NCI-H345 (cell line): ENCODE measurements around the gene SLC43A3.
"Not testable (repeated sequence)": the region's sequence is repeated elsewhere in the genome, so short reads cannot be mapped to it uniquely, and the experiment has no call there.

Experiments
- DNase-seq: peaks from one replicate; lab custom pipeline; 2025; lab: John Stamatoyannopoulos, UW

SLC43A3 gene

DNA sequence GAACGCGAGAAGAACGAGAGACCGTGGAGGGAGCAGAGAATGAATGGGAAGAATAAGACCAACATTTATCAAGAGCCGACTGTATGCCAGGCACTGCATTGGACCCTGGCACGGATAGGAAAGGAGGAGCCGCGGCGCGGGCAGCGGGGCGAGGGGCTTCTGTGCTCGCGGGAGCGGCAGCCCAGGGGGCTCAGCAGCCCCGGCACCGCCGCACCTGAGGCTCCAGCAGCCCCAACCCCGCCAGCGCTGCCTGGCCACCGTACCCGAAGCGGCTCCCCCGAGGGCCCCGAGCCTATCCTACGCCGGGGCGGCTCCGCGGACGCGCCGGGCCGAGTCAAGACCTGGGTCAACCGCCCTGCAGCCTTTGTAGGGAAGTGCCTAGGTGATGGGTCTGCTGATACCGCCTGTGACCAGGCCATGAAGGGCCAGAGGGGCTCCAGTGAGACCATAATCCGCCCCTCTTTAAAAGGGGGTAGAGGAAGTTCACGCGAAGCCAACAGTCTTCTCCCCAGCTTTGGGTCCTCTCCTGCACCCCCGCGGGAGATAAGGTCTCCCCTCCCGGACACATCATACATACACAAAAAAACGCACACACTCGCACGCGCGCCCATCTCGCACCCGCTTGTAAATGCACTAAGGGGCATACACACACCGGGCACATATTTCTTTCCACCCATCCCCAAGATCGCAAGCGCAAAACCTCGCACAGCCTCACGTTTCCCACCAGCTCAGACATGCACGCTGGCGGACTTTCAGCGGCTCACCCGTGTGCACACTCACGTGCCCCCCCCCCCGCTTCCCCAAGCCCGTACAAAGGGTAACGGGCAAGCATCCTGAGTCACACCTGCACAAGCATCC lies 32.5 kb upstream of the SLC43A3 start:
- DNase-seq: no peak

DNA sequence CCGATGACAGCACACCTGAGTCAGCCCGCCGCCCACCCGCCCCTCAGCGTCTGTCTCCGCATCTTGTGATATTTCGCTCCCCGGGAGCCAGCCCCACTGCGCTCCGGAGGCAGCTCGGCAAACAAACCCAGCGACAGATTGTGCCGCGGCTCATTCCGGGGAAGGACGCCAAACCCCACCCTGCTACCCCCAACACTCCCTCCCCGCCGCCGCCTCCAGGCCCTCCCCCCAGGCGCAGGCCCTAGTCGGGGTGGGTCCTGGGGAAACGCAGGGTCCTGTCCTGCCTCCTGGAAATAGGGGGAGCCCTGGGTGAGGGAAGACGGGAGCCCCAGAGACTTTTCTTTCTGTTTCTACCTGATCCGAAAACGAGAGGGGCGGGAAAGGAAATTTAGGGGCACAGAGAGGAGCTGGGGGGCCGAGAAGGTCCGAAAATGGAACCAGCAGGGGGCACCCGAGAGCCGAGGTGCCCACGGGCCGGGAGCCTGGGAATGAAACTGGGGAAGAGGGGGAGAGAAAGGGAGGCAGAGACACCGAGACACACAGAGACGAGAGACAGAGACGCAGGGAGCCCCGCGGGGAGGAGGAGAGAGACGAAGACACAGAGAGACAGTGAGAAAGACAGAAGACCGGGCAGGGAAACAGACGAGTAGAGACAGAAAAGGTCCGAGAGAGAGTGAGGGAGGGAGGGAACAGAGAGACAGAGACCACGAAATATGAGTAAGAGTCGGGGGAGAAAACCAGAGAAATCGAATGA lies 31.7 kb upstream of the SLC43A3 start:
- DNase-seq: peak; percentile 48

DNA sequence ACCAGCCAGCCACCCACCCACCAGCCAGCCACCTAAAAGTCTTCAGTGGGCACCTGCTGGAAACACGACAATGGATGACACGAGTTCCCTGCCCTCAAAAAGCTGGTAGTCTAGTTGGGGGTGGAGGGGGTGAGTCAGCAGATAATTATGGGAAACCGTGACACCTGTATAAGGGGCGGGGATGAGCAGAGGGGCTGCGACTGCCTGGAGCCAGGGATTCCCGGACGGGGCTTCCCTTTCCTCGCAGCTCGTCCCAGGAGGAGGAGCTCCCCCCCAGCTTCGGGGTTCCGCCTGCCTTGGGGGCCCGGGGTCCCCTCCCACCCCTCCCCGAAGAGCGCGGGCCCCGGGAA lies 31.1 kb upstream of the SLC43A3 start:
- peak; percentile 28 for DNase-seq

DNA sequence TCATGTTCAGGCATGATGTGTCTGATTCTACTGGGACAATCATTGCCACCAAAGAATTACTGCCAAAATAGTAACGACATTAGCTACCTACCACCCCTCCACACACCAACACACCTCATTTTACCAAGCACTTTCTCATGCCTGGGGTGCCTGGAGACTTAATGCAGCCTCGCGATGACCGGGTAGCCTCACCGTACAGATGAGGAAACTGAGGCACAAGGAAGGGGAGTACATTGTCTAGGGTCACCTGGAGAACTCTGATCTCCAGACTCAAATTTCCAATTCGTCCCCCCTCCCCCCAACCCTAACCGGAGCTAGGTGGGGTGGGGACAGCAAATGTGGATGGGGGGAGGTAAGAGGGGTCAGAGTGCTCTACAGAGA lies 30.7 kb upstream of the SLC43A3 start:
- DNase-seq: no peak

DNA sequence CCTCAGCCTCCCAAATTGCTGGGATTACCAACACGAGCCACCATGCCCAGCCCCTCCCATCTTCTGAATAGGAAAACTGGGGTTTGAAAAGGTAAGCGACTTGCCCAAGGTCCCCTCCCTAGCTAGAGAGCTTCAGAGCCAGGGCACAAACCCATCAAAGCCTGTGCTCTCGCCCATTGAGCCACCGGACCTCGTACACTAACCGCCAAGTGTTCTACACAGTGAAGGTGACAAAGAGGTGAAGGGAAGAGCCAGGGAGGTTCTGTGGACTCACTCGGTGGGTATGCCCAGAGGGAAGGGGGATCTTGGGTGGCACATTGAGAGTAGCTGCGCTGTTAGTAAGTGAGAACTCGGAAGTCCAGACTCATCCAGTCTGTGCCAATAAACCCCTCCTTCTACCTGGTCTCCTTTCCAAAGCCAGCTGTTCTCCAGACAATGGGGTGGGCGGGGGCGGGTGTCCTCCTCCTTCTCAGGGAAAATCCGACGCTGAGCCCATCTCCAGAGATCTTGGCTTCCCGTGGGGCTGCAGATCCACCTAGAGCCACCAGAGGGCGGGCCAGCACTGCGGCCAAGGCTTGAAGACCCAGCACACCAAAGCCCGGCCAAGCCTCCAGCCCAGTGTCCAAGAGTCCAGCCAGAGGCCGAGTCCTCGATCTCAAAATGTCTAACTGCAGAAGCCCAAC lies 30.2 kb upstream of the SLC43A3 start:
- peak; percentile 76 for DNase-seq

DNA sequence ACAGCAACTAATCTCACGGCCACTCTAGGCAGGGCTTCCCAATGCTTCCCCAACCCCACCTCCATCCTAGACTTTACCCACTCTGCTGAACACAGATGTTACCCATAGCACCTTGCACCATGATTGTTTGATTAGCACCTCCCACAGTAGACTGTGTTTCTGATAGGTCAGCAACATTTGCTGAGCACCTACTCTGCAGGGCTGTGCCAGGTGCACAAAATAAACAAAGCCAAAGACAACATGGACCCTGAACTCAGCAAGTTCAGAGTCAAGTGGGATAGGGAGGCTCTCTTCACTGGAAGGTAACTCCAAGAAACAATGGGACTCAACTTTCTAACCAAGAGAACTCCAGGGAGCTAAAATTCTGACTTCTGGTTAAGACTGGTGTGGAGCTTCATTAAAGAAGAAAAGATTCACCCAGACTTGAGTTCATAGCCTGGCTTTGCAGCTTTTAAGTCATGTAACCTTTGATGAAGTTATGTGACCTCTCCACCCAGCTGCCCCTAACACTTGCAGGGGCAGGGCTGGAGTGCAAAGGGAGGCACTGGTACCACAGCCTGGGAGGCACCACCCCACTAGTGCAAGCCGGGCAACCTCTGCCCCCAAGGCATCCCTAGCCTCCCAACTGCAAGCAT lies 26.7 kb upstream of the SLC43A3 start:
- DNase-seq: no peak

DNA sequence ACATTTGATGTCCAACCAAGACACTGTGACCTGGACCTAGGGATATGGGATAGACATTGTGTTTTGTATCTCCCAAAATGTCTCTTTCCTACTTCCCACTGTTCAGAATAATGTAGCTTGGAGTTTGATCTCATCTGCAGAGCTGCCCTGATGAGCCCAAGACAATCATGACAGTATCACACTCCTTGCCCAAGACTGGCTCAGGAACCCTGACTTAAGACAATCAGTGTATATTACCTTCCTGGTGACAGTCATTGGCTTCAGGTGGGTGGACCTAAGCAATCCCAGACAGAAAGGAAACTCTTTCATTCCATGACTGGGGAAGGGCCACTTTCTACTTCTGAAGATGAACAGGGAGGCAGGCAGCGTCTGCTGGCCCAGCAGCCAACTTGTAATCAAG lies 19.1 kb upstream of the SLC43A3 start:
- no peak for DNase-seq

DNA sequence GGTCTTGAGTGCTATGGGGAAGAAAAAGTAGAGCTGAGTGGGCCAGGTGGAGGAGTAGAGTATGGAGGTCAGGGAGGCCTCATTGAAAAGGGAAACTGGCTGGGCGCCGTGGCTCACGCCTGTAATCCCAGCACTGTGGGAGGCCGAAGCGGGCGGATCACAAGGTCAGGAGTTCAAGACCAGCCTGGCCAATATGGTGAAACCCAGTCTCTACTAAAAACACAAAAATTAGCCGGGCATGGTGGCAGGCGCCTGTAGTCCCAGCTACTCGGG lies 18.1 kb upstream of the SLC43A3 start:
- not testable (repeated sequence) for DNase-seq

DNA sequence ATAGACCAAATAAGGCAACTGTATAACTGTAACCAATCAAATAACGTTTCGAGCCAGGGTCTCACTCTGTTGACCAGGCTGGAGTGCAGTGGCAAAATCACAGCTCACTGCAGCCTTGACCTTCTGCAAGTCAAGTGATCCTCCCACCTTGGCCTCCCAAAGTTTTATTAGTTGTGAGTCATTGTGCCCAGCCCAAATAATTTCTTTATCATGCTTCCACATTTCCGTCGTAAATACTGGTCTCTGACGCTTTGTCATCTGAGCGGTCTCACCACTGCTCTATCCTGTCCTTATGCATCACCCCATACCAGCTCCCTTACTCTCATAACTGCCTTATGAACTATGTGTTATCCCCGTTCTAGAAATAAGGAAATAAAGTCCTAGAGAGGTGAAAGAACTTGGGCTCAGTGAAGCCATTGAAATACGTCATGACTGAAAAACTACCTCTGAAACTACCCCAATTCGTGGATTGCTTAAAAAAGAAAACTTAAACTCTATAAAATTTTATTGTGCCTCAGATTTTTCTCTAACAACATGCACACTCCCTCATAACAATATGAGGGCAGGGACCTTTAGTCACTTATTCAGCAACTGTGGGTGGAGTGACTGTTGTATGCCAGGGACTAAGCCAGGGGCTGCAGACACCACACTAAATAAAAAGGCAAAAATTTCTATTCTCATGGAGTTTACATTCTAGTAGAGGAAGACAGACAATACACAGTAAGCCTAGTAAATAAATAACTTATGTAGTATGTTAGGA lies 17.6 kb upstream of the SLC43A3 start:
- no peak for DNase-seq

DNA sequence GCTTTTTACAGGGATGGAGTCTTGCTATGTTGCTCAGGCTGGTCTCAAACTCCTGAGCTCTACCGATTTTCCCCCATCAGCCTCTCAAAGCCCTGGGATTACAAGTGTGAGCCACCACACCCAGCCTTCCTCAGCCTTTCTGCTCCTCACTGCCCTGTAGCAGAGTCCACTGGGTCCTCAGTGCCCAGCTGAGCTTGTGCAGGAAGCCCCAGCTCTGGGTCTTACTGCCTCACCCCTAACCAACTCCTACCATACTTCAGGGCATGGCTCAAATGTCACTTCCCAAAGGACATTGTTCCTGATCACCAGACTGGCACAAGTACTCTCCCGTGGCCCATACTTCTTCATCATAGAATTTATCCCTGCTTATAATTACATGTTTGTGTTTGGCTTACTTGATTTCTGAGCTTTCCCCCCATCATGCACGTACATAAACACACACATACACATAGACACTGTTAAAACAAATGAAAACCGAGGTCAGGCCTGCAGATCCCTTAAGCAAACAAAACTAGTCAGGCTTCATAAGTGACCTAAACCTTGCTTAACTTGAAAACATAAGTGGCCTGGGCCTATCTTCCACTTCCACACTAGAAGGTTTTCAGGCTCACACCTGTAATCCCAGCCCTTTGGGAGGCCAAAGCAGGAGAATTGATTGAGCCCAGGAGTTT lies 14.0 kb upstream of the SLC43A3 start:
- DNase-seq: no peak

DNA sequence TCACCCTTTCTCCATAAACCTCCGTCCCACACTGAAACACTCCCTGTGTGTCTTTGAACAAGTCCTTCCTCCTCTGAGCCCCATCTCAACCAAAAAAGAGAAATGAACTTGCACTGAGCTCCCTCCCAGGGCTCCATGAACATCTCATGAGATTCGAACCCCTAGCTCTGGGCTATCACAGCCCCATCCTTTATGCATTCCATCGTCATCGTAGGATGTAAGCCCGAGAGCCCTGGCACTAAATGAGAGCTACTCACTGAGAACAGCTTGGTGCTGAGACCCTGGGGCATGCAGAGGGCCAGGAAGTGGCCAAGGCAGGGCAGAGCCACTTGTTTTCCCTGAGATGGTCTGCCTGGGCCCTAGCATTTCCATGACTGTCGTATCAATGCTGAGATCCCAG lies 12.9 kb upstream of the SLC43A3 start:
- DNase-seq: no peak

DNA sequence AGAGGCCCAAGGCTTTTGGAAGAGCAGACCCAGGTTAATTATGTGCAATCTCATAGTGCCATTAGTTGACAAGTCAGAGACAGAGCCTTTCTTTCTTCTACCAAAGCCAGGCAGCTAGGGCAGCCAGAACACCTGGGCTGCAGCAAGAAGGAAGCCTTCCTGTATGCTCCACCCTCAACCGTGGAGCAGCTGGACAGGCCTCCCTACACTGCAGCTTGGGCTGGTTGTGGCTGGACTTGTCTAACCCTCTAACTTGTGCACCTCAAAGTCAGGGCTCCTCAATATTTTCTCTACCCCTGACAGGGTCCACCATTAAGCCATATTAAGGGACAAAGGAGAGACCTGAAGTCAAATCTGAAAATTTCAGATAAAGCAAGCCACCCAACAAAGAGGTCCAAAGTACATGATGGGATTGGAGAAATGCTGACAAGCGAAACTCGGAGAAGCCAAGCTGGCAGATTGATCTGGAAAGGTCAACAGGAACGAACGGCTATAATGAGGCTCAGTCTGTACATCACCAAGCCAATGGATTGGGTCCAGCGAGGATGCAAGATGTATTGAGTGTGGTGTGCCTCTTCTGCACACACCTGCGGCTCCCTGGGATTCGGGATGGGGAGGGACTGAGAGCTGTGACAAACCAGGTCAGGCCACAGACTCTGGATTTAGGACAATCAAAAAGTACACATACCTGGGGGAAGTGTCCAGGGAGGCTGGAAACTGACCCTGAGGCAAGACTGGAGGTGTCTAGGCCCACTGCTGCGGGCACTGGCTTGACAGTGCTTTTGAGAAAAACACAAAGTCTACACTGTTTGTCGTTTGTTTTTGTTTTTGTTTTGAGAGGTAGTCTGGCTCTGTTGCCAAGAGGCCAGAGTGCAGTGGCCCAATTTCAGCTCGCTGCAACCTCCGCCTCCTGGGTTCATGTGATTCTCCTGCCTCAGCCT lies 11.7 kb upstream of the SLC43A3 start:
- no peak for DNase-seq

DNA sequence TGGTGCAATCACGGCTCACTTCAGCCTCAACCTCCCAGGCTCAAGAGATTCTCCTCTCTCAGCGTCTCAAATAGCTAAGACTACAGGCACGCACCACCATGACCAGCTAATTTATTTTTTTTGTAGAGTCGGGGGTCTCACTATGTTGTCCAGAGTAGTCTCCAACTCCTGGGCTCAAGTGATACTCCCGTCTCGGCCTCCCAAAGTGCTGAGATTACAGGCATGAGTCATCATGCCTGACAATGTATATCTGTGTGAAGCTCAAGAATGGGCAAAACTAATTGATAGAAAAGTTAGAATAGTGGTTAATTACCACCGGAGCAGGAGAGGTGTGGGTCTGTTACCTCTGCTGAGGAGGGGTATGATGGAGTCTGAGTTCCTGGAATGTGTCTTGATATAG lies 9.1 kb upstream of the SLC43A3 start:
- no peak for DNase-seq

DNA sequence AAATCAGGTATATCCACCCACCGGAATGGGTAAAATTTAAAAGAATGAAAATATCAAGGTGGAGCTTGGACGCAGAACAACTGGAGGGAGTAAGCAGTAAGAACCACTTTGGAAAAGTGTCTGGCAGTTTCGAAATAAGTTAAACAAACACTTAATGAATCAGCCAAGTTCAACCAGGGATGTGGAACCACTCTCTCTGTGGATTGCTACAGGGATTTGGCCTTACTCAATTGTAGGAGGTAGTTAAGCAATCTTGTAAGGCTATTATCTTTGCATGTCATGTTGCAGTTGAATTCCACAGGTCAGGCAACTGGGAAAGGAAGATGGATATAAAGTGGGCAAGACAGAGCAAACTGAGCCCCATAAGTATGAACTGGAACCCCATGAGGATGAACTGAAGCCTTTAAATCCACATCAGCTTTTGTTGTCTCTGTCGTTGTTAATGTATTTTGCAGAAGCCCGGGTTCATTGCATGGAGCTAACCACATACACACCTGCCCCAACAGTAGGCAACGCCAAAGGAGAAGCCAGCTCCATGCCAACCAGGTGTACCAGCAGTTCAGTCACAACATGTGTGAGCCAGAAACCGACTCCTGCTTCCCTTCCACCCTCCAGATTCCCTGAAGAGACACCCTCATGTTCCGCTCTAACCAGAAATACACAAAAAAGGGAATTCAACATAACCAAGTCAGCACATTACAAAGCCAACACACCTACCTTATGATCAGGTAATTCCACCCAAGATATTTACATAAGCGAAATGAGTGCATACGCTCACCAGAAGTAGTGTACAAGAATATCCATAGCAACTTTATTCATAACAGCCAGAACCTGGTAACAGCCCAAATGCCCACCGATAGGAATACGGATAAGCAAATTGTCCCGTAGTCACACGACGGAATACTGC lies 8.0 kb upstream of the SLC43A3 start:
- DNase-seq: no peak

DNA sequence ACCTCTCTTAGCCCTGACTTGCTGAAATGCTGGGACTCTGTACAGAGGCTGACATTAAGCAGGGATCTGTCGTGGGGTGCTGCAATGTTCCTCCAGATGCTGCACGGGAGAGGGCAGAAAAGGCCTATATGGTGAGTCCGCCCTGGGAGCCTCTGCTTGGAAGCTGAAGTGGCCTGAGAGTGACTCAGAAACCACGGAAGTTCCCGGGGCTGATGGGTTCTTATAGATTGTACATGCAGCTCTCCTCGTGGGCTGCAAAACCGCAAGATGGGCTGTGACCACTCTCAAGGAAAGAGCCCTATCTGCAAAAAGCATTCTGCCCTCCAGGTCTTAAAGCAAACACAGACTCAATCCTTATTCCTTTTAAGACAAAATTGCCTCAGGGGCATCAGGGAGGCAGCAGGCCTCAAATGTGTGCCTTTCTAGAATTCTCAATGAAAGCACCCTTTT lies 5.8 kb upstream of the SLC43A3 start:
- DNase-seq: no peak

DNA sequence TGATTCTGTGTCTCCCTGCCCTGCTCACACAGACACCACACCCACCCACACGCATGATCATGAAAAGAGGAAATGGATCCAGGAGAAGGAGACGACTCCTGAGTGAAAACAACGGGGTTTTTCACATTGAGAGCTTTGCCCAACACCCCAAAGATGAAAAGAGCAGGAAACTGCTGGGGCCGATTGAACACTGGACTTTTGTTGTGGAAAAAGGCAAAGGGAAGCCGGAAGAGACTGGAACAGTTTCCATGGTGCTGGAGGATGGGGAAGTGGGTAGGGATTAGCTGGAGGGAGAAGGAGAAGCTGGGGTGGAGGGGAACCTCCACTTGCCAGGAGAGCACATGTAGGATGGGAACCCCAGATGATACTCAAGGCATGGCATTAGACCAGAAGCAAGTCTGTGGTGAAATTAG lies 5.2 kb upstream of the SLC43A3 start:
- no peak for DNase-seq

DNA sequence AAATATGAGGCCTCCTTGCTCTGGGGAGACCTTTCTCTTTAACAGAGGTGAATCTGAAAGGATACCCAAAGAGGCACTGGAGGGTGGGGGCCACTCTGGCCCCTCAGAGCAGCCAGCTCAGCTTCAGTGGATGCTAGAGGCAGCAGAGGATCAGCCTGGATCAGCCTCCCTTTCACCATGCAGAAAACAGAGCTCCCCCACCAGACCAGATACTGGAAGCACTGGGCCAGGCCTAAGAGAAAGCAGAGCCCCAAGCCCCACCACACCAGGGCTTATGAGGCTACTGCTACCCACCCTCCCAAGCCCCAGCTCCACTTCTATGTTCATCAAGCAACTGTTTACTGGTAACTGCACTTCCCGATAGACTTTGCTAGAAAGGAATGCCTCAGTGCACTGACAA lies 4.0 kb upstream of the SLC43A3 start:
- DNase-seq: no peak

DNA sequence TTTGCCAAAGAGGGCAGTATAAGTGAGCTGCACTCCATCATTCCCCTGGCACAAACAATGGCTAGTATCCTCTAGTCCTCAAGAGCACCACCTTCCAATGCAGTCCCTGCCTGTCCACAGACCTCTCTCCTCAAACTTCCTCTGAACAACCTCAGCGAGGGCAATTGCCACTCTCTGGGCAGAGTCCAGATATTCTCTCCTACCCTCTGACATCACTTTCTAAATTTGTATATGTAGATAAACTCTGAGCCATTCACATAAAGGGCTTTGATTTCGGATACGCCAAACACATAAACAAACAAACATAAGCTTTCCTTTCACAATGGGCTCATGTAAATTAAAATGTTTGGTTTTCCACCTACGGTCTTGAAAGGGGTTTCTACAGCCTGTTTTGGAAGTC lies 3.0 kb upstream of the SLC43A3 start:
- DNase-seq: peak; percentile 26

DNA sequence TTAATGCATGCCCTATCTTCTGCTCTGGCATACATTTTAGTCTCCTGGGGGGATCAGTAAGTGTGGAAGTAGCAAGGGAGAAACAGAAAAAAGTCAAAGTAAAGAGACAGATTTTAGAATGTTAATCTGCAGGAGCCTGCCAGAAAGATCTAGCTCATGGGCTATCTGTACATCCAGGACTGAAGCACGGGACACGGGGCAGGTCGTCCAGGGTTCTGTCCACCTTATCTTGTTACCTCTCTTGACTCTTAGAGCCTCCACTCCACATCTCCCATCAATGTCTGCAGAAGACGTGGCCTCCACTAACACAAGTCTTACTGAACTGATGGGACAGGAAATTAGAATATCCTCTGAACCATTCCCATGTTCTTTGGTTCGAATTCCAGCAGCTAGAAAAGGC lies 1.7 kb upstream of the SLC43A3 start:
- no peak for DNase-seq
